Neural cell (in vitro differentiated cells): ENCODE results near the gene DIAPH2. TPM values are rescaled to one million over a fixed set of nuclear protein-coding genes. Genes with fewer than 3 reads are reported as not detected.

Experiments
- H2AFZ ChIP-seq: fragments of 200-600, 300-800 bp; sonication (generic), shearing (Covaris generic); 2 replicates; pipeline ENCODE4 v1.6.0; 2014; ENCODE audit warnings: low read depth, mild to moderate bottlenecking, antibody characterized with exemption, low read length, moderate library complexity
- H3F3A ChIP-seq: fragments of 200-600 bp; shearing (Covaris generic); 2 replicates; pipeline ENCODE4 v1.6.1; 2016; ENCODE audit warnings: mild to moderate bottlenecking, moderate library complexity, mixed read lengths, antibody characterized with exemption, low read length; ENCODE audit not compliant: insufficient read depth, poor library complexity, severe bottlenecking
- H3K27ac ChIP-seq: fragments of 200-600, 300-800 bp; sonication (generic), shearing (Covaris generic); 2 replicates; pipeline ENCODE4 v1.5.1; 2014; ENCODE audit warnings: mild to moderate bottlenecking, low read length, moderate library complexity
- H3K27me3 ChIP-seq: fragments of 300-800, 200-600 bp; sonication (generic), shearing (Covaris generic); 2 replicates; pipeline ENCODE4 v1.6.0; 2014; ENCODE audit warnings: mild to moderate bottlenecking, low read depth, low read length, moderate library complexity; ENCODE audit not compliant: insufficient read depth
- H3K36me3 ChIP-seq: fragments of 300-800, 200-600 bp; sonication (generic), shearing (Covaris generic); 2 replicates; pipeline ENCODE4 v1.5.1; 2014; ENCODE audit warnings: mild to moderate bottlenecking, antibody characterized with exemption, low read length, moderate library complexity; ENCODE audit not compliant: insufficient read depth
- H3K4me2 ChIP-seq: fragments of 300-800, 200-600 bp; sonication (generic), shearing (Covaris generic); 2 replicates; pipeline ENCODE4 v1.6.0; 2014; ENCODE audit warnings: mild to moderate bottlenecking, low read length
- H3K4me3 ChIP-seq: fragments of 300-800, 200-600 bp; sonication (generic), shearing (Covaris generic); 2 replicates; pipeline ENCODE4 v1.5.1; 2014; ENCODE audit warnings: mild to moderate bottlenecking, low read length, moderate library complexity
- H3K79me2 ChIP-seq: fragments of 200-600 bp; shearing (Covaris generic); replicated peaks from 2 replicates; pipeline ENCODE4 v1.6.0; 2014; ENCODE audit warnings: mild to moderate bottlenecking, low read length, moderate library complexity; ENCODE audit not compliant: insufficient read depth
- H3K9ac ChIP-seq: fragments of 300-800, 200-600 bp; sonication (generic), shearing (Covaris generic); 2 replicates; pipeline ENCODE4 v1.6.1; 2016; ENCODE audit warnings: mild to moderate bottlenecking, low read length, mixed read lengths
- H3K9me2 ChIP-seq: fragments of 200-600 bp; shearing (Covaris generic); 2 replicates; pipeline ENCODE4 v1.6.1; 2016; ENCODE audit warnings: mild to moderate bottlenecking, low read length, mixed read lengths; ENCODE audit not compliant: insufficient read depth
- H3K9me3 ChIP-seq: fragments of 200-600, 300-800 bp; sonication (generic), shearing (Covaris generic); 2 replicates; pipeline ENCODE4 v1.6.1; 2016; ENCODE audit warnings: mild to moderate bottlenecking, mixed run types, low read length, moderate library complexity, mixed read lengths
- H4K20me1 ChIP-seq: fragments of 200-600 bp; shearing (Covaris generic); 2 replicates; pipeline ENCODE4 v1.6.1; 2016; ENCODE audit warnings: mild to moderate bottlenecking, mixed run types; ENCODE audit not compliant: insufficient read depth
- CTCF ChIP-seq: fragments of 450-650 bp; IDR thresholded peaks from 2 replicates; pipeline ENCODE4 v1.5.1; 2014; ENCODE audit warnings: antibody characterized with exemption, mild to moderate bottlenecking, moderate library complexity; ENCODE audit not compliant: poor library complexity, severe bottlenecking
- EP300 ChIP-seq: fragments of 450-650 bp; conservative IDR thresholded peaks from 2 replicates; pipeline ENCODE4 v1.6.1; 2014; ENCODE audit warnings: antibody characterized with exemption, mild to moderate bottlenecking, moderate library complexity; ENCODE audit not compliant: poor library complexity, severe bottlenecking
- EZH2 ChIP-seq: fragments of 200-600, 300-800 bp; shearing (Covaris generic), sonication (generic); IDR thresholded peaks from 2 replicates; pipeline ENCODE4 v1.6.1; 2014; ENCODE audit warnings: antibody characterized with exemption, low read length, borderline replicate concordance, mild to moderate bottlenecking; ENCODE audit not compliant: insufficient read depth, poor library complexity, severe bottlenecking
- MXI1 ChIP-seq: fragments of 450-650 bp; conservative IDR thresholded peaks from 2 replicates; pipeline ENCODE4 v1.6.1; 2014; ENCODE audit warnings: antibody characterized with exemption, mild to moderate bottlenecking; ENCODE audit not compliant: poor library complexity, severe bottlenecking
- POLR2AphosphoS5 ChIP-seq: IDR thresholded peaks from 2 replicates; pipeline ENCODE4 v1.6.1; 2012
- RAD21 ChIP-seq: fragments of 450-650 bp; conservative IDR thresholded peaks from 2 replicates; pipeline ENCODE4 v1.6.1; 2014; ENCODE audit warnings: antibody characterized with exemption, mild to moderate bottlenecking, moderate library complexity
- REST ChIP-seq: IDR thresholded peaks from 2 replicates; pipeline ENCODE4 v1.6.1; 2012; ENCODE audit warnings: borderline replicate concordance
- SMC3 ChIP-seq: fragments of 450-650 bp; conservative IDR thresholded peaks from 2 replicates; pipeline ENCODE4 v1.6.1; 2014; ENCODE audit warnings: antibody characterized with exemption, mild to moderate bottlenecking, moderate library complexity; ENCODE audit not compliant: poor library complexity
- TAF1 ChIP-seq: IDR thresholded peaks from 2 replicates; pipeline ENCODE4 v1.6.1; 2012; ENCODE audit warnings: low read depth
- polyA plus RNA-seq: library from polyadenylated mRNA; depleted of rRNA; stranded (reverse); fragments of >200 nt; gene quantifications from 2 replicates; pipeline ENCODE4 v1.2.3, GENCODE V29; 2014

Gene DIAPH2
- polyA plus RNA-seq, 1 donor from 2014 or later, result 0.07 TPM

- Histone ChIP-seq H3K4me3 (no peak overlapping the region), H3K9me2 (no peaks in the 10 kb centered on the region), H3K9ac (no peak overlapping the region), H2AFZ (no peak overlapping the region), H3K27ac (no peak overlapping the region), H3K9me3 (no peaks in the 10 kb centered on the region), H3K79me2 (no peaks in the 10 kb centered on the region), H4K20me1 (no peaks in the 10 kb centered on the region), H3K4me2 (no peak overlapping the region), H3K27me3 (no peaks in the 10 kb centered on the region), H3F3A (no peaks in the 10 kb centered on the region), H3K36me3 (no peaks in the 10 kb centered on the region)
- TF ChIP-seq CTCF (no peak), EZH2 (no peak), TAF1 (no peak), RAD21 (no peak), SMC3 (no peak), POLR2AphosphoS5 (no peak), REST (no peak), MXI1 (no peak), EP300 (no peak)
Observed at GRCh38 chrX:97123001-97123400, 438.4 kb downstream of the DIAPH2 start.

- no peaks in the 10 kb centered on the region for H3K9me2 ChIP-seq
- no peaks in the 10 kb centered on the region for H3F3A ChIP-seq
- no peak overlapping the region for H3K4me3 ChIP-seq
- no peaks in the 10 kb centered on the region for H4K20me1 ChIP-seq
- no peak overlapping the region for H3K4me2 ChIP-seq
- no peaks in the 10 kb centered on the region for H3K79me2 ChIP-seq
- no peak overlapping the region for H3K27ac ChIP-seq
- H2AFZ ChIP-seq, result no peak overlapping the region
- no peak overlapping the region for H3K9ac ChIP-seq
- H3K9me3 ChIP-seq, result no peaks in the 10 kb centered on the region
- H3K27me3 ChIP-seq, result no peaks in the 10 kb centered on the region
- no peaks in the 10 kb centered on the region for H3K36me3 ChIP-seq
- TF ChIP-seq MXI1, result no peak
Observed at GRCh38 chrX:97126020-97126419, 441.4 kb downstream of the DIAPH2 start.
